ENCODE results near the gene STRAP. TPM values are rescaled to one million over a fixed set of nuclear protein-coding genes. Genes with fewer than 3 reads are reported as not detected.

STRAP gene
- total and polyA plus RNA-seq, 10 of the 15 experiments (the other 5 are each of a cell fraction or from before 2014, with no cell fraction given), result 64.3 to 281 (median 119) TPM

- TF ChIP-seq IKZF2 (IDR thresholded peaks at IDR 0.05) (peak; percentile 85), NBN (IDR thresholded peaks at IDR 0.05) (peak; percentile 56; the same call in 1 of the 2 replicates), E2F8 (IDR thresholded peaks at IDR 0.05; ENCODE audit: low read depth, partially characterized antibody) (no peak), IKZF1 (conservative IDR thresholded peaks at IDR 0.05) (peak; percentile 71), RUNX3 (IDR thresholded peaks at IDR 0.05; ENCODE audit: low read length) (peak; percentile 92), POLR2A (IDR thresholded peaks at IDR 0.05; ENCODE audit: low read depth, low read length) (no peak), DPF2 (IDR thresholded peaks at IDR 0.05) (peak; percentile 44; the same call in 1 of the 2 replicates), MLLT1 (IDR thresholded peaks at IDR 0.05) (peak; percentile 69), TAF1 (IDR thresholded peaks at IDR 0.05; ENCODE audit: borderline replicate concordance, low read depth, low read length) (no peak), NFYB (IDR thresholded peaks at IDR 0.05; ENCODE audit: insufficient read depth, low read depth, low read length) (no peak), SMARCA5 (IDR thresholded peaks at IDR 0.05) (peak; percentile 46), PKNOX1 (IDR thresholded peaks at IDR 0.05) (no peak), EED (IDR thresholded peaks at IDR 0.05; ENCODE audit: low read depth) (peak; percentile 53; the same call in 1 of the 2 replicates), CBFB (IDR thresholded peaks at IDR 0.05; ENCODE audit: low read depth) (peak; percentile 49; the same call in 1 of the 2 replicates), BCLAF1 (IDR thresholded peaks at IDR 0.05) (no peak)
These were observed 18.2 kb upstream of the STRAP start (continued) for GRCh38 chr12:15863984-15864383.

All from GM12878 (cell line).